Panc1 (cell line): ENCODE results near the gene WNK1.

Experiments
- CTCF ChIP-seq: fragments of 450-650 bp; IDR thresholded peaks from 2 replicates; pipeline ENCODE4 v1.5.1; 2017; ENCODE audit warnings: mild to moderate bottlenecking
- POLR2AphosphoS5 ChIP-seq: IDR thresholded peaks from 2 replicates; pipeline ENCODE4 v1.6.1; 2012; ENCODE audit warnings: mild to moderate bottlenecking, low read depth, low read length, moderate library complexity
- REST ChIP-seq, 2 experiments: IDR thresholded peaks; 2 replicates each; pipeline ENCODE4 v1.6.1; 2011 to 2012; ENCODE audit warnings: low read depth in 2 of 2, control low read depth in 1 of 2, low read length in 1 of 2, mild to moderate bottlenecking in 1 of 2, moderate library complexity in 1 of 2; ENCODE audit not compliant: insufficient read depth in 1 of 2
- SIN3A ChIP-seq: IDR thresholded peaks from 2 replicates; pipeline ENCODE4 v1.6.1; 2012; ENCODE audit warnings: low read depth, mild to moderate bottlenecking, low read length, moderate library complexity, borderline replicate concordance; ENCODE audit not compliant: insufficient read depth

- TF ChIP-seq CTCF (no peak), SIN3A (no peak), REST (IDR thresholded peaks at IDR 0.05; ENCODE audit: insufficient read depth in 1 of 2, low read depth in 2 of 2, low read length in 1 of 2) (no peak), POLR2AphosphoS5 (no peak)
Measured at GRCh38 chr12:818733-819132, 66.4 kb downstream of the WNK1 start.
